H1 (cell line): ENCODE results near the gene ITPR3. TPM values are rescaled to one million over a fixed set of nuclear protein-coding genes. Genes with fewer than 3 reads are reported as not detected.
A peak's percentile ranks its signal among the peaks of the same experiment; 100 is the strongest.

Experiments
- CTCF ChIA-PET: fragments of 300-600 bp; sonication (Branson Sonifier 250); formaldehyde crosslinking; loops from one replicate; lab custom pipeline; 2021; ENCODE audit not compliant: partially characterized antibody; lab: Charles Lee
- POLR2A ChIA-PET: fragments of 300-600 bp; sonication (Branson Sonifier 250); formaldehyde crosslinking; loops from one replicate; lab custom pipeline; 2021; ENCODE audit warnings: inconsistent platforms; ENCODE audit not compliant: partially characterized antibody; lab: Charles Lee
- DNase-seq, 2 experiments: peaks; one replicate each; pipeline versions ENCODE4 v3.0.0 to v3.0.0-alpha.2; 2010 to 2022; ENCODE audit warnings: low spot score in 2 of 2, low read depth in 1 of 2, mixed read lengths in 1 of 2
- FAIRE-seq: peaks from 2 replicates; lab custom pipeline; 2011; peaks lifted over from hg19 to GRCh38; lab: Jason Lieb, UNC
- H2AFZ ChIP-seq: 2 replicates; pipeline ENCODE4 v1.8.1; 2012; ENCODE audit warnings: low read length, inconsistent platforms
- H2AK5ac ChIP-seq: 2 replicates; pipeline ENCODE4 v1.6.1; 2013; ENCODE audit warnings: low read depth, low read length
- H2BK120ac ChIP-seq: replicated peaks from 2 replicates; pipeline ENCODE3; 2013; ENCODE audit warnings: low read depth, low read length, inconsistent platforms
- H2BK12ac ChIP-seq: 2 replicates; pipeline ENCODE4 v1.6.1; 2013; ENCODE audit warnings: low read depth, low read length
- H2BK15ac ChIP-seq: 2 replicates; pipeline ENCODE4 v1.6.1; 2013; ENCODE audit warnings: low read length
- H2BK20ac ChIP-seq: 2 replicates; pipeline ENCODE4 v1.6.1; 2013; ENCODE audit warnings: low read length
- H2BK5ac ChIP-seq: 2 replicates; pipeline ENCODE4 v1.6.1; 2013; ENCODE audit warnings: low read depth, low read length
- H3K14ac ChIP-seq: 2 replicates; pipeline ENCODE4 v1.6.1; 2013; ENCODE audit warnings: inconsistent platforms; ENCODE audit not compliant: insufficient read length
- H3K18ac ChIP-seq: 2 replicates; pipeline ENCODE4 v1.6.1; 2013; ENCODE audit warnings: low read length; ENCODE audit errors: extremely low read depth
- H3K23ac ChIP-seq: 2 replicates; pipeline ENCODE4 v1.6.1; 2013; ENCODE audit warnings: inconsistent platforms; ENCODE audit not compliant: insufficient read length
- H3K23me2 ChIP-seq: 2 replicates; pipeline ENCODE4 v1.6.1; 2013; ENCODE audit warnings: low read depth, low read length
- H3K27ac ChIP-seq: 2 replicates; pipeline ENCODE4 v1.6.1; 2011; ENCODE audit warnings: low read depth, low read length, inconsistent platforms
- H3K27me3 ChIP-seq, 4 experiments: replicated peaks in 1 of 4; 1 replicate in 1 of 4; 2 replicates in 3 of 4; pipeline versions ENCODE4 v1.6.1 to v1.8.1; 2011 to 2013; ENCODE audit warnings: low read length in 3 of 4, mild to moderate bottlenecking in 3 of 4, inconsistent platforms in 2 of 4, mixed read lengths in 2 of 4, moderate library complexity in 1 of 4; ENCODE audit not compliant: control insufficient read depth in 3 of 4, insufficient read depth in 3 of 4; ENCODE audit errors: extremely low read depth in 1 of 4
- H3K36me3 ChIP-seq, 4 experiments: 2 replicates each; pipeline versions ENCODE4 v1.6.1 to v1.8.1; 2011 to 2013; ENCODE audit warnings: mild to moderate bottlenecking in 4 of 4, low read length in 3 of 4, moderate library complexity in 2 of 4, control low read depth in 1 of 4, inconsistent platforms in 1 of 4; ENCODE audit not compliant: insufficient read depth in 4 of 4, control insufficient read depth in 2 of 4
- H3K4ac ChIP-seq: replicated peaks from 2 replicates; pipeline ENCODE3; 2013; ENCODE audit warnings: low read length, low read depth, mixed read lengths, inconsistent platforms; ENCODE audit not compliant: insufficient read length
- H3K4me1 ChIP-seq, 4 experiments: replicated peaks in 1 of 4; 1 replicate in 1 of 4; 2 replicates in 3 of 4; pipeline versions ENCODE4 v1.6.1 to v1.8.1; 2011 to 2013; ENCODE audit warnings: low read length in 3 of 4, inconsistent platforms in 2 of 4, mixed read lengths in 1 of 4; ENCODE audit not compliant: insufficient read depth in 4 of 4, control insufficient read depth in 3 of 4
- H3K4me2 ChIP-seq, 2 experiments: 2 replicates each; pipeline versions ENCODE4 v1.6.1 to v1.8.1; 2011 to 2013; ENCODE audit warnings: low read depth in 2 of 2, low read length in 2 of 2, control low read depth in 1 of 2, inconsistent platforms in 1 of 2, mild to moderate bottlenecking in 1 of 2; ENCODE audit not compliant: insufficient read depth in 1 of 2
- H3K4me3 ChIP-seq, 4 experiments: fragments of 200-600, 300-600 bp in 1 of 4; sonication (generic), shearing (Covaris generic), sonication (Bioruptor Twin) in 1 of 4; 2 replicates each; pipeline versions ENCODE4 v1.5.1 to v1.8.1; 2011 to 2016; ENCODE audit warnings: low read length in 4 of 4, low read depth in 3 of 4, control low read depth in 2 of 4, inconsistent platforms in 2 of 4, mild to moderate bottlenecking in 2 of 4, mixed read lengths in 1 of 4, moderate library complexity in 1 of 4; ENCODE audit not compliant: insufficient read depth in 2 of 4; ENCODE audit errors: extremely low read depth in 1 of 4
- H3K56ac ChIP-seq: replicated peaks from 2 replicates; pipeline ENCODE3; 2013; ENCODE audit warnings: low read depth, mild to moderate bottlenecking, mixed read lengths, low read length, inconsistent platforms; ENCODE audit not compliant: insufficient read length
- H3K79me1 ChIP-seq: 2 replicates; pipeline ENCODE4 v1.6.1; 2013; ENCODE audit warnings: low read depth, low read length, control low read depth
- H3K79me2 ChIP-seq, 2 experiments: 2 replicates each; pipeline versions ENCODE4 v1.6.1 to v1.8.1; 2012 to 2013; ENCODE audit warnings: low read length in 2 of 2, mild to moderate bottlenecking in 2 of 2, inconsistent platforms in 1 of 2; ENCODE audit not compliant: insufficient read depth in 2 of 2, control insufficient read depth in 1 of 2
- H3K9ac ChIP-seq, 4 experiments: replicated peaks in 1 of 4; 1 replicate in 1 of 4; 2 replicates in 3 of 4; pipeline versions ENCODE4 v1.6.1 to v1.8.1; 2011 to 2013; ENCODE audit warnings: low read depth in 3 of 4, low read length in 3 of 4, control low read depth in 2 of 4, mild to moderate bottlenecking in 2 of 4, moderate library complexity in 2 of 4, inconsistent platforms in 1 of 4; ENCODE audit errors: extremely low read depth in 1 of 4
- H3K9me3 ChIP-seq, 2 experiments: 2 replicates each; pipeline versions ENCODE4 v1.6.1 to v1.8.1; 2012 to 2013; ENCODE audit warnings: mild to moderate bottlenecking in 2 of 2, moderate library complexity in 2 of 2, control low read depth in 1 of 2, inconsistent platforms in 1 of 2, low read depth in 1 of 2, low read length in 1 of 2, mixed read lengths in 1 of 2; ENCODE audit not compliant: insufficient read depth in 2 of 2
- H4K20me1 ChIP-seq, 2 experiments: replicated peaks in 1 of 2; 2 replicates each; pipeline versions ENCODE3 to v1.8.1; 2011 to 2013; ENCODE audit warnings: inconsistent platforms in 2 of 2, low read length in 2 of 2, mild to moderate bottlenecking in 1 of 2; ENCODE audit not compliant: insufficient read depth in 2 of 2, control insufficient read depth in 1 of 2
- H4K5ac ChIP-seq: 2 replicates; pipeline ENCODE4 v1.6.1; 2013; ENCODE audit warnings: low read length, low read depth, mixed read lengths, inconsistent platforms; ENCODE audit not compliant: insufficient read length
- H4K8ac ChIP-seq: 2 replicates; pipeline ENCODE4 v1.8.0; 2013; ENCODE audit warnings: mild to moderate bottlenecking, moderate library complexity, low read length, inconsistent platforms; ENCODE audit not compliant: insufficient read depth; ENCODE audit errors: extremely low read depth
- H4K91ac ChIP-seq: replicated peaks from 2 replicates; pipeline ENCODE3; 2013; ENCODE audit warnings: low read length, mixed read lengths, inconsistent platforms; ENCODE audit not compliant: insufficient read length
- KDM5A ChIP-seq: fragments of 200-600 bp; IDR thresholded peaks from 2 replicates; pipeline ENCODE4 v1.7.1; 2012; ENCODE audit warnings: mild to moderate bottlenecking, low read length, inconsistent platforms, mixed read lengths
- RAD21 ChIP-seq, 2 experiments: IDR thresholded peaks in 1 of 2; conservative IDR thresholded peaks in 1 of 2; 2 replicates each; pipeline ENCODE4 v1.6.1; 2011; ENCODE audit warnings: low read depth in 2 of 2, low read length in 2 of 2, improper control_type of control experiment in 1 of 2, inconsistent platforms in 1 of 2, mild to moderate bottlenecking in 1 of 2, moderate library complexity in 1 of 2
- WGBS, 2 experiments: shearing (Covaris generic) in 1 of 2; methylation state at CpG; one replicate each; pipeline versions ENCODE4 v1.1.6 to v1.1.7; 2013 to 2015; ENCODE audit warnings: low lambda C conversion rate in 2 of 2, mixed read lengths in 2 of 2, inconsistent platforms in 1 of 2, low coverage in 1 of 2, missing lambda C conversion rate in 1 of 2; ENCODE audit not compliant: insufficient replicate concordance in 2 of 2, insufficient coverage in 1 of 2, insufficient read length in 1 of 2; ENCODE audit errors: extremely low coverage in 1 of 2, missing lambda C conversion rate in 1 of 2; 5-methylcytosine and 5-hydroxymethylcytosine counted together
- polyA plus RNA-seq, 7 experiments: library from polyadenylated mRNA; depleted of rRNA in 3 of 7; stranded (reverse) in 5 of 7; unstranded in 2 of 7; fragments of >200 nt in 5 of 7; fragments of 200-250 nt in 2 of 7; gene quantifications; 1 replicate in 5 of 7; 2 replicates in 1 of 7; 4 replicates in 1 of 7; pipeline versions ENCODE4 v1.2.1 to v1.2.3, GENCODE V29; 2011 to 2013; ENCODE audit warnings: missing spikeins in 2 of 7, mixed read lengths in 2 of 7
- total RNA-seq: library from RNA; stranded (reverse); fragmentation: NEBNext Ultra II Directional; extraction: Animal tissue kit (Norgen Biotek cat#: 25700); gene quantifications from 2 replicates; pipeline ENCODE4 v1.2.1, GENCODE V29; 2021

ITPR3 gene
- total and polyA plus RNA-seq, 2 of the 8 experiments (the other 6 are each of a cell fraction or from before 2014, with no cell fraction given) = 29.1 to 45.7 TPM

- Histone ChIP-seq H2BK15ac (peak overlapping the region; percentile 81; the same call in 1 of the 2 replicates), H3K14ac (no peak overlapping the region), H3K36me3 (no peaks in the 10 kb centered on the region), H3K56ac (no peak overlapping the region), H3K4ac (no peak overlapping the region), H3K18ac (no peak overlapping the region), H3K4me3 (no peak overlapping the region), H3K9ac (no peak overlapping the region), H2AFZ (no peak overlapping the region), H2AK5ac (no peak overlapping the region), H3K4me2 (no peak overlapping the region), H4K8ac (peak overlapping the region; percentile 3), H4K20me1 (no peaks in the 10 kb centered on the region), H3K27me3 (0 out of 7 replicates have a peak, but pooled peaks cover 0 to 2% (median 0%) of the 10 kb centered on the region in 4 experiments), H3K9me3 (0 out of 4 replicates have a peak, but pooled peaks cover 0 to 2% of the 10 kb centered on the region in 2 experiments), H3K4me1 (peaks cover 6 to 25% (median 19%) of the 10 kb centered on the region in 4 experiments), H2BK5ac (no peak overlapping the region), H4K91ac (no peak overlapping the region), H2BK20ac (0 out of 2 replicates have a peak overlapping the region, but pooled peaks have one; percentile 72), H2BK12ac (peak overlapping the region; percentile 75; the same call in 1 of the 2 replicates), H3K27ac (no peak overlapping the region), H3K23me2 (no peaks in the 10 kb centered on the region; the same call in 1 of the 2 replicates), H3K23ac (no peak overlapping the region), H3K79me2 (no peaks in the 10 kb centered on the region), H4K5ac (no peak overlapping the region), H3K79me1 (no peaks in the 10 kb centered on the region), H2BK120ac (no peak overlapping the region)
- TF ChIP-seq KDM5A = no peak
- no peak for TF ChIP-seq RAD21 (IDR thresholded peaks at IDR 0.05 in 1 of 2, conservative IDR thresholded peaks at IDR 0.05 in 1 of 2; ENCODE audit: low read depth in 2 of 2, low read length in 2 of 2)
- POLR2A ChIA-PET = interaction anchor here (0.6 kb wide), 1 partner anchor 77 kb away, joined by 3 read pairs; no protein-coding TSS in a partner anchor
- CTCF ChIA-PET = interaction anchor here (0.5 to 4.7 kb wide), 7 partner anchors 10 to 155 kb away, joined by 3 to 28 read pairs (median 7); no protein-coding TSS in a partner anchor
- 93% methylated on average over 9 of the region's 10 CpGs; no CpG with 5 or more reads in 1 of the 2 experiments for WGBS, 2 experiments
- DNase-seq (no peak), FAIRE-seq (no peak)
Observed at GRCh38 chr6:33613795-33614168, 7.3 kb upstream of the ITPR3 start.
